ENCODE data around the gene COL6A1. TPM values are rescaled to one million over a fixed set of nuclear protein-coding genes. Genes with fewer than 3 reads are reported as not detected.
"Not testable (repeated sequence)": the region's sequence is repeated elsewhere in the genome, so short reads cannot be mapped to it uniquely, and the experiment has no call there.

The COL6A1 gene
- total RNA-seq, 1 donor from 2014 or later: 226 TPM

GRCh38 chr21:45959779-45960390, 21.7 kb upstream of the COL6A1 start:
- no peak for TF ChIP-seq CTCF (IDR thresholded peaks at IDR 0.05; ENCODE audit: insufficient read depth, low read length, poor library complexity, severe bottlenecking)
- Histone ChIP-seq H3K36me3 (ENCODE audit: control insufficient read depth, insufficient read depth, low read length) (no peaks in the 10 kb centered on the region), H3K4me3 (ENCODE audit: low read depth, low read length) (no peak overlapping the region)

DNA sequence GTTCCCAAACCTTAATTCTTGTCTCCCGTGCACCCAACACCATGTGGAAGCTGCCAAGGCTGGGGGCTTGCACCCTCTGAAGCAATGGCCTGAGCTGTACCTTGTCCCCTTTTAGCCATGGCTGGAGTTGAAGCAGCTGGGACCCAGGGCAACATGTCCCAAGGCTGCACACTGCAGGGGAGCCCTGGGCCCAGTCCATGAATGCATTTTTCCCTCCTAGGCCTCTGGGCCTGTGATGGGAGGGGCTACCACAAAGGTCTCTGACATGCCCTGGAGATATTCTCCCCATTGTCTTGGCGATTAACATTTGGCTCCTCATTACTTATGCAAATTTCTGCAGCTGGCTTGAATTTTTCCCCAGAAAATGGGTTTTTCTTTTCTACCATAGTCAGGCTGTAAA, 20.2 kb upstream of the COL6A1 start:
- not testable (repeated sequence) for H3K27me3 ChIP-seq (ENCODE audit: control insufficient read depth, insufficient read depth, low read length); DNase-seq (ENCODE audit: low read depth); H3K36me3 ChIP-seq (ENCODE audit: control insufficient read depth, insufficient read depth, low read length); H3K4me3 ChIP-seq (ENCODE audit: low read depth, low read length)

More at GRCh38 chr21:45959779-45960390, 21.7 kb upstream of the COL6A1 start:
- peaks cover 4% of the 10 kb centered on the region for H3K27me3 ChIP-seq (ENCODE audit: control insufficient read depth, insufficient read depth, low read length)
- no peak for DNase-seq (ENCODE audit: low read depth)

GRCh38 chr21:45962531-45963231, 18.9 kb upstream of the COL6A1 start:
- H3K4me3 ChIP-seq (ENCODE audit: low read depth, low read length): no peak overlapping the region
- no peaks in the 10 kb centered on the region for H3K36me3 ChIP-seq (ENCODE audit: control insufficient read depth, insufficient read depth, low read length)
- no peak for TF ChIP-seq CTCF (IDR thresholded peaks at IDR 0.05; ENCODE audit: insufficient read depth, low read length, poor library complexity, severe bottlenecking)
- no peak for DNase-seq (ENCODE audit: low read depth)
- H3K27me3 ChIP-seq (ENCODE audit: control insufficient read depth, insufficient read depth, low read length): peaks cover 4% of the 10 kb centered on the region

GRCh38 chr21:45963232-45963570, 18.4 kb upstream of the COL6A1 start:
- H3K4me3 ChIP-seq (ENCODE audit: low read depth, low read length): no peak overlapping the region
- TF ChIP-seq CTCF (IDR thresholded peaks at IDR 0.05; ENCODE audit: insufficient read depth, low read length, poor library complexity, severe bottlenecking): no peak
- H3K36me3 ChIP-seq (ENCODE audit: control insufficient read depth, insufficient read depth, low read length): no peaks in the 10 kb centered on the region
- H3K27me3 ChIP-seq (ENCODE audit: control insufficient read depth, insufficient read depth, low read length): peaks cover 4% of the 10 kb centered on the region
- no peak for DNase-seq (ENCODE audit: low read depth)

DNA sequence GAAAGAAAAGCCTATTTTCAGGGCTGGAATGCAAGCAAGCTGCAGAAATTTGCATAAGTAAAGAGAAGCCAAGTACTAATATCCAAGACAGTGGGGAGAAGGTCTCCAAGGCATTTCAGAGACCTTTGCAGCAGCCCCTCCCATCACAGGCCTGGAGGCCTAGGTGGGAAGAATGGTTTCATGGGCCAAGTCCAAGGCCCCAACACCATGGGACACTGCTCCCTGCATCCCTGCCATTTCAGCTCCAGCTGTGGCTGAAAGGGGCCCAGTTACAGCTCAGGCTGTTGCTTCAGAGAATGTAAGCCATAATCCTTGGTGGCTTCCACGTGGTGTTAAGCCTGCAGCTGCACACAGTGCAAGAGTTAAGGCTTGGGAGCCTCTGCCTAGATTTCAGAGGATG, 16.9 kb upstream of the COL6A1 start:
- TF ChIP-seq CTCF (IDR thresholded peaks at IDR 0.05; ENCODE audit: insufficient read depth, low read length, poor library complexity, severe bottlenecking): no peak
- no peak overlapping the region for H3K4me3 ChIP-seq (ENCODE audit: low read depth, low read length)
- no peak for DNase-seq (ENCODE audit: low read depth)
- H3K36me3 ChIP-seq (ENCODE audit: control insufficient read depth, insufficient read depth, low read length): no peaks in the 10 kb centered on the region
- peaks cover 4% of the 10 kb centered on the region for H3K27me3 ChIP-seq (ENCODE audit: control insufficient read depth, insufficient read depth, low read length)

DNA sequence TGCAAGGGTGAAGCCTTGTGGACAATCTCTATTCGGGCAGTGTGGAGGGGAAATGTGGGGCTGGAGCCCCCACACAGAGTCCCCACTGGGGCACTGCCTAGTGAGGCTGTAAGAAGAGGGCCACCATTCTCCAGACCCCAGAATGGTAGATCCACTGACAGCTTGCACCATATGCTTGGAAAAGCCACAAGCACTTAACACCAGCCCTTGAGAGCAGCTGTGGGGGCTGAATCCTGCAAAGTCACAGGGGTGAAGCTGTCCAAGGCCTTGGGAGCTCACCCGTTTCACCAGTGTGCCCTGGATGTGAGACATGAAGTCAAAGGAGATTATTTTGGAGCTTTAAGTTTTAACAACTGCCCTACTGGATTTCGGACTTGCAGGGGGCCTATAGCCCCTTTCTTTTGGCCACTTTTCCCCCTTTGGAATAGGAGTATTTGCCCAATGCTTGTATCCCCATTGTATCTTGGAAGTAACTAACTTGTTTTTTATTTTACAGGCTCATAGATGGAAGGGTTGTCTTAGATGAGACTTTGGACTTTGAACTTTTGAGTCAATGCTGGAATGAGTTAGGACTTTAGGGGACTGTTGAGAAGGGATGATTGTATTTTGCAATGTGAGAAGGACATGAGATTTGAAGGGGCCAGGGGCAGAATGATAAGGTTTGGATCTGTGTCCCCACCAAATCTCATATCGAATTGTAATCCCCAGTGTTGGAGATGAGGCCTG, 16.3 kb upstream of the COL6A1 start:
- DNase-seq (ENCODE audit: low read depth): no peak
- Histone ChIP-seq H3K36me3 (ENCODE audit: control insufficient read depth, insufficient read depth, low read length) (no peaks in the 10 kb centered on the region), H3K4me3 (ENCODE audit: low read depth, low read length) (no peak overlapping the region), H3K27me3 (ENCODE audit: control insufficient read depth, insufficient read depth, low read length) (no peaks in the 10 kb centered on the region)
- TF ChIP-seq CTCF (IDR thresholded peaks at IDR 0.05; ENCODE audit: insufficient read depth, low read length, poor library complexity, severe bottlenecking): no peak

Measured in kidney epithelial cell (primary cell).